Tibial artery (tissue), 4 donors: ENCODE measurements around the gene EXOSC7.
A peak's percentile ranks its signal among the peaks of the same experiment; 100 is the strongest.

ENCODE experiments used
- DNase-seq, 2 donors: peaks; one replicate each; pipeline ENCODE4 v3.0.0-alpha.2; 2019
- H3K27ac ChIP-seq, 2 donors: fragments of 200-600 bp; sonication (generic) in 1 of 2; 1 replicate in 1 of 2; 2 replicates in 1 of 2; pipeline ENCODE4 v1.5.1; 2018 to 2019; ENCODE audit warnings: mild to moderate bottlenecking in 1 of 2
- H3K27me3 ChIP-seq, 2 donors: fragments of 200-600 bp; sonication (generic) in 1 of 2; one replicate each; pipeline versions ENCODE4 v1.5.1 to v1.6.0; 2016 to 2019
- H3K36me3 ChIP-seq, 3 donors: fragments of 200-600 bp; sonication (generic) in 2 of 3; one replicate each; pipeline ENCODE4 v1.5.1; 2016 to 2019; ENCODE audit warnings: mild to moderate bottlenecking in 2 of 3
- H3K4me1 ChIP-seq, 4 donors: fragments of 200-600 bp; sonication (generic) in 2 of 4; 1 replicate in 3 of 4; 2 replicates in 1 of 4; pipeline ENCODE4 v1.5.1; 2016 to 2019
- H3K4me3 ChIP-seq, 2 donors: fragments of 200-600 bp; sonication (generic) in 1 of 2; 1 replicate in 1 of 2; 2 replicates in 1 of 2; pipeline ENCODE4 v1.5.1; 2018 to 2019; ENCODE audit warnings: mild to moderate bottlenecking in 2 of 2
- H3K9me3 ChIP-seq, 3 donors: fragments of 200-600 bp; sonication (generic) in 1 of 3; one replicate each; pipeline ENCODE4 v1.5.1; 2016 to 2019
- intact Hi-C: fragments of 100-400 bp; cut with DNase I; formaldehyde crosslinking; loops from one replicate; pipeline ENCODE4 v1.15.0; 2023; ENCODE audit warnings: low total_unique reads
- TF ChIP-seq, protein P1 (sequence below), 2 experiments: fragments of 200-600 bp in 1 of 2; fragments of 450-650 bp in 1 of 2; IDR thresholded peaks; one replicate each; pipeline ENCODE4 v1.5.1; 2017 to 2019; ENCODE audit warnings: antibody characterized with exemption in 2 of 2, mild to moderate bottlenecking in 1 of 2, moderate library complexity in 1 of 2

EXOSC7 gene

DNA sequence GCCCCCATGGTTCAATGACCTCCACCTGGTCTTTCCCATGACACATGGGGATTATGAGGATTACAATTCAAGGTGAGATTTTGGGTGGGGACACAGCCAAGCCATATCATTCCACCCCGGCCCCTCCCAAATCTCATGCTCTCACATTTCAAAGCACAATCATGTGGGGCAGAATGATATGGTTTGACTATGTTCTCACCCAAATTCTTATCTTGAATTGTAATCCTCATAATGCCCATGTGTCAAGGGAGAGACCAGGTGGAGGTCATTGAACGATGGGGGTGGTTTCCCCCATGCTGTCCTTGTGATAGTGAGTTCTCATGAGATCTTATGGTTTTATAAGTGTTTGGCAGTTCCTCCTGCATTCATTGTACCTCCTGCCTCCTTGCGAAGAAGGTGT lies 47.6 kb downstream of the EXOSC7 start:
- H3K27me3 ChIP-seq: no peaks in the 10 kb centered on the region
- no peaks in the 10 kb centered on the region for H3K36me3 ChIP-seq
- H3K9me3 ChIP-seq: no peaks in the 10 kb centered on the region
- TF ChIP-seq, protein P1, sequence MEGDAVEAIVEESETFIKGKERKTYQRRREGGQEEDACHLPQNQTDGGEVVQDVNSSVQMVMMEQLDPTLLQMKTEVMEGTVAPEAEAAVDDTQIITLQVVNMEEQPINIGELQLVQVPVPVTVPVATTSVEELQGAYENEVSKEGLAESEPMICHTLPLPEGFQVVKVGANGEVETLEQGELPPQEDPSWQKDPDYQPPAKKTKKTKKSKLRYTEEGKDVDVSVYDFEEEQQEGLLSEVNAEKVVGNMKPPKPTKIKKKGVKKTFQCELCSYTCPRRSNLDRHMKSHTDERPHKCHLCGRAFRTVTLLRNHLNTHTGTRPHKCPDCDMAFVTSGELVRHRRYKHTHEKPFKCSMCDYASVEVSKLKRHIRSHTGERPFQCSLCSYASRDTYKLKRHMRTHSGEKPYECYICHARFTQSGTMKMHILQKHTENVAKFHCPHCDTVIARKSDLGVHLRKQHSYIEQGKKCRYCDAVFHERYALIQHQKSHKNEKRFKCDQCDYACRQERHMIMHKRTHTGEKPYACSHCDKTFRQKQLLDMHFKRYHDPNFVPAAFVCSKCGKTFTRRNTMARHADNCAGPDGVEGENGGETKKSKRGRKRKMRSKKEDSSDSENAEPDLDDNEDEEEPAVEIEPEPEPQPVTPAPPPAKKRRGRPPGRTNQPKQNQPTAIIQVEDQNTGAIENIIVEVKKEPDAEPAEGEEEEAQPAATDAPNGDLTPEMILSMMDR (IDR thresholded peaks at IDR 0.05): no peak
- H3K27ac ChIP-seq: no peak overlapping the region
- intact Hi-C loops: no loop called here
- peaks cover 0 to 48% (median 45%) of the 10 kb centered on the region in 4 donors for H3K4me1 ChIP-seq
- H3K4me3 ChIP-seq: no peak overlapping the region
- no peak for DNase-seq

DNA sequence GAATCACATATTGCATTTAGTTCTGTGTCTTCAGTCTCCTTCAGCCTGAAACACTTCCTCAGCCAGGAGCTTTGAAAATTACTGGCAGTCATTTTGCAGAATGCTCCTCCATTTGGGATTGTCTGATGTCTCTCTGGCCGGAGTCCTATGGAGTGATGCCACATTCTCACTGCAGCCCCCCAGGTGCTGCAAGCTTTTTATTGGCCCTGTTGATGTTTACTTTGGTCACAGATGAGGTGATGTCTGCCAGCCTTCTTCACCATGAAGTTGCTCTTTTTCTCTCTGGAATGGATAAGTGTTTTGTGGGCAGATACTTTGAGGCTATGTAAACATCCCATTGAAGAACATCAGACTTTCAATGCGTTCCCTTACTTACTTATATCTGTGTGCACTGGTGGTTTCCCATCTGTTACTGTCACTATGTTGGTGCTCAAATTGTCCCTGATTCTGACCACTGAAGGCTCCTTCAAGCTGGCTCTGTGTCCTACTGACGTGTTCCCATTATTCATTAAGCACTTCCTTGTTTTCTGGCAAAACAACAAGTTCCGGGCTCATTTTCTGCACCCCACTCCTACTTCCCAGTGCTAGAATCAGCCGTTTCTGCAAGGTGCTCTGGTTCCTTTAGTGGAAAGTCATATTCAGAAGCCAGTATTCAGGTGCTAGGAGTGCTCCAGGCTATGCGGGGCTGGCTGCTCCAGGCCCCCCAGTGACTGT lies 48.7 kb downstream of the EXOSC7 start:
- intact Hi-C loops: no loop called here
- TF ChIP-seq, protein P1 (IDR thresholded peaks at IDR 0.05): no peak
- H3K36me3 ChIP-seq: no peaks in the 10 kb centered on the region
- DNase-seq: no peak
- peaks cover 0 to 58% (median 55%) of the 10 kb centered on the region in 4 donors for H3K4me1 ChIP-seq
- H3K27me3 ChIP-seq: no peaks in the 10 kb centered on the region
- no peaks in the 10 kb centered on the region for H3K9me3 ChIP-seq
- H3K27ac ChIP-seq: peak overlapping the region; percentile 75 to 76
- no peak overlapping the region for H3K4me3 ChIP-seq

DNA sequence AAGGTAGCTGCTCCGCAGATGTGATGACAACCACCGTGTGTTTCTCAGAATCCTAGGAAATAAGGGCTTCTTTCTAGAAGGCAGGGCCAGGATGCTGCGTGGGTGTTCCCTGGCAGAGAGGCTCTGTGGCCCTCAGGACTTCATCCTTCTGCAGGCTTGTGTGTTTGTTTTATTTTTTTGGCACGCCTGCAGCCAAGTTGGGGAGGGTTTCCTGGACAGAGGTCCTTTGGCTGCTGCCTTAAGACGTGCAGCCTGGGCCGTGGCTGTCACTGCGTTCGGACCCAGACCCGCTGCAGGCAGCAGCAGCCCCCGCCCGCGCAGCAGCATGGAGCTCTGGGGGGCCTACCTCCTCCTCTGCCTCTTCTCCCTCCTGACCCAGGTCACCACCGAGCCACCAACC lies 50.0 kb downstream of the EXOSC7 start, which contains the start of gene CLEC3B:
Gene CLEC3B, plus strand, starts transcription at position 266 of the 400 bp plus-strand sequence. Its CDS starts 60 bp downstream, at position 326.
- Histone ChIP-seq H3K27ac (peak within 1 kb of the TSS; percentile 75 to 76), H3K9me3 (no peaks in the 10 kb centered on the region), H3K36me3 (peaks cover 0 to 4% (median 0%) of the 10 kb centered on the region in 3 donors), H3K4me1 (peaks cover 0 to 62% (median 59%) of the 10 kb centered on the region in 4 donors), H3K4me3 (peak within 1 kb of the TSS; percentile 35 to 40), H3K27me3 (no peaks in the 10 kb centered on the region)
- peak; percentile 70 to 88 for DNase-seq
- intact Hi-C loops: no loop called here
- TF ChIP-seq, protein P1 (IDR thresholded peaks at IDR 0.05): no peak

DNA sequence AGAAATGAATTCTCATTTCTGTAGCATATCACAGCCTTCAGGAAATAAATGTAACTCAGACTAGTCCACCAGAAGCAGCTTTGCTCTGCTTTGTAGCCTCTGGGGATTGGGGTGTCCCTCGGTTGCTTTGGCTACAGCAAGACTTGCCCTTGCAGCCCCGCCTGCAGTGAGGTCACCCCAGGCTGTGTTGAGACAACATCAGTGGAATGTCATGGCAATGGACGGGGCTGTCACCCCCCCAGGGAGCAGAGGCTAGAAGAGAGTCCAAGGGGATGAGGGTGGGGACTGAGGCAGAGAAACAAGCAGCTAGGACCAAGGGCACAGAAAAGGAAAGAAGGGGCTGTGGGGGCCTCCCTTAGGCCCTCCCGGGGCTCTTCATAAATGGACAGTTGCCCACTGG lies 50.9 kb downstream of the EXOSC7 start:
- Histone ChIP-seq H3K4me1 (peaks cover 0 to 61% (median 58%) of the 10 kb centered on the region in 4 donors), H3K36me3 (peaks cover 0 to 7% (median 2%) of the 10 kb centered on the region in 3 donors), H3K27me3 (no peaks in the 10 kb centered on the region), H3K9me3 (no peaks in the 10 kb centered on the region), H3K27ac (peak overlapping the region; percentile 75 to 76), H3K4me3 (peak overlapping the region; percentile 35 to 40)
- peak; percentile 88 to 89 for DNase-seq
- TF ChIP-seq, protein P1 (IDR thresholded peaks at IDR 0.05): no peak
- intact Hi-C loops: no loop called here

DNA sequence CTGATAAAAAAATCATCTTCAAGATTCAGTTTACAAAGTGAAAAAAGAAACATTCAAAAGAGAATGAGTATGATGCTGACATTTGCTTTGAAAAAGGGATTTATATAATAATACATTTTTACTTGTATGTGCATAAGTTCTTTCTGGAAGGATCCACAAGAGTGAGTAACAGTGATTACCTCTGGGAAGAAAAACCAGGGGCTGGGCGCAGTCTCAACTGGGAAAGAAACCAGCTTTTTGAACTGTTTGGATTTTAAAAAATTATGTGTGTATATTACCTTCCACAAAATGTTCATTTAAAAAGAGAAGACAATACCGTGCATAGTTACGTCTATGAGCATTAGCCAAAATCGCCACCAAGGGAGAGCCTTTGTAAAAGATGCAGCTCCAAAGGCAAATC lies 51.4 kb downstream of the EXOSC7 start:
- DNase-seq: no peak
- intact Hi-C loops: no loop called here
- H3K4me3 ChIP-seq: peak overlapping the region in 1 of 2 donors; percentile 40
- H3K4me1 ChIP-seq: peaks cover 0 to 61% (median 58%) of the 10 kb centered on the region in 4 donors
- peak overlapping the region; percentile 75 to 76 for H3K27ac ChIP-seq
- peaks cover 0 to 12% (median 5%) of the 10 kb centered on the region in 3 donors for H3K36me3 ChIP-seq
- TF ChIP-seq, protein P1 (IDR thresholded peaks at IDR 0.05): no peak
- no peaks in the 10 kb centered on the region for H3K9me3 ChIP-seq
- no peaks in the 10 kb centered on the region for H3K27me3 ChIP-seq
